ENCODE results near the gene GXYLT2.

The GXYLT2 gene

GRCh38 chr3:72907131-72907711, 19.4 kb downstream of the GXYLT2 start:
- no peak overlapping the region for H3K27ac ChIP-seq (ENCODE audit: low read length)
- H4K20me1 ChIP-seq (ENCODE audit: insufficient read depth, low read length) = peaks cover 14% of the 10 kb centered on the region; the same call in 1 of the 2 replicates
- ATAC-seq (ENCODE audit: insufficient read depth, low read depth) (no peak), DNase-seq (no peak)
- no peak overlapping the region for H3K4me2 ChIP-seq (ENCODE audit: insufficient read depth, low read length)
- TF ChIP-seq CTCF (IDR thresholded peaks at IDR 0.05; ENCODE audit: borderline replicate concordance, extremely low read depth, low read length, poor library complexity, severe bottlenecking) (no peak), EZH2 (IDR thresholded peaks at IDR 0.05; ENCODE audit: borderline replicate concordance, low read depth, low read length, severe bottlenecking) (no peak)
- no peak overlapping the region for H3K9ac ChIP-seq (ENCODE audit: low read depth, low read length)
- H3K4me3 ChIP-seq (ENCODE audit: low read depth in 1 of 2, low read length in 2 of 2) = no peak overlapping the region
- H2AFZ ChIP-seq (ENCODE audit: low read depth, low read length) = no peak overlapping the region
- H3K4me1 ChIP-seq (ENCODE audit: insufficient read depth, low read length) = no peaks in the 10 kb centered on the region
- peaks cover 52% of the 10 kb centered on the region for H3K36me3 ChIP-seq (ENCODE audit: insufficient read depth, low read length)
- no peaks in the 10 kb centered on the region for H3K27me3 ChIP-seq (ENCODE audit: insufficient read depth, low read length, poor library complexity)
- H3K79me2 ChIP-seq (ENCODE audit: insufficient read depth, low read length) = peaks cover 70% of the 10 kb centered on the region
- no peaks in the 10 kb centered on the region for H3K9me3 ChIP-seq (ENCODE audit: insufficient read depth, low read length, severe bottlenecking)

DNA sequence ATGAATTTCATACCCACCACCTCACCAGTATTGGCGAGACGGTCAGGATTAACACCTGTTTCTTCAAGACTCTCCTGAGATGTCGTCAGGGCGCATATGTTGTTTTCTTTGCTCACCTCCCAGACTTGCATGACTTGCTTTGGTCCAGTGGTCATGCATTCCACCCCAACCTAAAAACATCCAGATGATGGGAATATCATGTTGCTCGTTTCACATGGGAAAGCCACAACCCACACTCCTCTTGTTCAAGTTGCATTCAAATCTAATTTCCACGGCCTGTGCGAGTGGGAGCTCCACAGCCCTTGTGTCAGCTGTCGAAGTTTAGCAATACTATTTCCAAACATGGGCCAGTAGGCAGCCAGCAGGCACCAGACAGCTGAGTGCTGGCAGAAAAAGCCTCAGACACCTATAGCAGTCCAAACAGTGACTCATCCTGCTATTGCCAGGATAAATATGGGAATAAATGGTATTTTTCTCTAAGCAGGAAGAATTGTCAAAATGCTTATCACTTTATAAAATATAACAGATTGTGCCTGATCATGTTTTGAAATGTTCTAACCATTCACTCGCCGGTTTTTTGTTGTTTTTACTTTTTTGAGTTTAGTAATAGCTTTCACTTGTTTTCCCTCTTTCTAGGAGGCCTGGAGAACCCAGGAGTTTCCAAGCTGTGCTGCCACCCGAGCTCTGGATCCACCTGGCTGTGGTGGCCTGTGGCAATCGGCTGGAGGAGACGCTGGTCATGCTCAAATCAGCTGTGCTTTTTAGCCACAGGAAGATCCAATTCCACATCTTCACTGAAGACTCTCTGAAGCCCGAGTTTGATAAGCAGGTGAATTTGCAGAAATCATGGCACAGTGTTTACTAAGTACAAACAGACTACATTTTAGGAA, 20.1 kb downstream of the GXYLT2 start:
- H4K20me1 ChIP-seq (ENCODE audit: insufficient read depth, low read length) = peaks cover 14% of the 10 kb centered on the region; the same call in 1 of the 2 replicates
- H2AFZ ChIP-seq (ENCODE audit: low read depth, low read length) = no peak overlapping the region
- no peak overlapping the region for H3K4me3 ChIP-seq (ENCODE audit: low read depth in 1 of 2, low read length in 2 of 2)
- no peaks in the 10 kb centered on the region for H3K9me3 ChIP-seq (ENCODE audit: insufficient read depth, low read length, severe bottlenecking)
- ATAC-seq (ENCODE audit: insufficient read depth, low read depth) (no peak), DNase-seq (no peak)
- TF ChIP-seq EZH2 (IDR thresholded peaks at IDR 0.05; ENCODE audit: borderline replicate concordance, low read depth, low read length, severe bottlenecking) (no peak), CTCF (IDR thresholded peaks at IDR 0.05; ENCODE audit: borderline replicate concordance, extremely low read depth, low read length, poor library complexity, severe bottlenecking) (no peak)
- H3K27me3 ChIP-seq (ENCODE audit: insufficient read depth, low read length, poor library complexity) = no peaks in the 10 kb centered on the region
- H3K4me2 ChIP-seq (ENCODE audit: insufficient read depth, low read length) = no peak overlapping the region
- H3K9ac ChIP-seq (ENCODE audit: low read depth, low read length) = no peak overlapping the region
- H3K27ac ChIP-seq (ENCODE audit: low read length) = no peak overlapping the region
- no peaks in the 10 kb centered on the region for H3K4me1 ChIP-seq (ENCODE audit: insufficient read depth, low read length)
- peaks cover 64% of the 10 kb centered on the region for H3K79me2 ChIP-seq (ENCODE audit: insufficient read depth, low read length)
- peaks cover 58% of the 10 kb centered on the region for H3K36me3 ChIP-seq (ENCODE audit: insufficient read depth, low read length)

GRCh38 chr3:72909591-72909990, 21.7 kb downstream of the GXYLT2 start:
- no peak overlapping the region for H3K4me3 ChIP-seq (ENCODE audit: low read depth in 1 of 2, low read length in 2 of 2)
- no peaks in the 10 kb centered on the region for H3K4me1 ChIP-seq (ENCODE audit: insufficient read depth, low read length)
- H4K20me1 ChIP-seq (ENCODE audit: insufficient read depth, low read length) = peaks cover 11% of the 10 kb centered on the region; the same call in 1 of the 2 replicates
- H3K27me3 ChIP-seq (ENCODE audit: insufficient read depth, low read length, poor library complexity) = no peaks in the 10 kb centered on the region
- peaks cover 60% of the 10 kb centered on the region for H3K36me3 ChIP-seq (ENCODE audit: insufficient read depth, low read length)
- ATAC-seq (ENCODE audit: insufficient read depth, low read depth) (no peak), DNase-seq (no peak)
- H3K9me3 ChIP-seq (ENCODE audit: insufficient read depth, low read length, severe bottlenecking) = no peaks in the 10 kb centered on the region
- no peak overlapping the region for H3K4me2 ChIP-seq (ENCODE audit: insufficient read depth, low read length)
- H3K79me2 ChIP-seq (ENCODE audit: insufficient read depth, low read length) = peaks cover 50% of the 10 kb centered on the region
- no peak overlapping the region for H2AFZ ChIP-seq (ENCODE audit: low read depth, low read length)
- no peak overlapping the region for H3K9ac ChIP-seq (ENCODE audit: low read depth, low read length)
- H3K27ac ChIP-seq (ENCODE audit: low read length) = no peak overlapping the region
- TF ChIP-seq EZH2 (IDR thresholded peaks at IDR 0.05; ENCODE audit: borderline replicate concordance, low read depth, low read length, severe bottlenecking) = no peak
- TF ChIP-seq CTCF (IDR thresholded peaks at IDR 0.05; ENCODE audit: borderline replicate concordance, extremely low read depth, low read length, poor library complexity, severe bottlenecking) = no peak

Measured in DND-41 (cell line).